HepG2 (cell line): ENCODE results near the gene USP2. TPM values are rescaled to one million over a fixed set of nuclear protein-coding genes. Genes with fewer than 3 reads are reported as not detected.
A peak's percentile ranks its signal among the peaks of the same experiment; 100 is the strongest.

Experiments
- CREB1 ChIP-seq, 2 experiments: fragments of 450-650 bp in 1 of 2; IDR thresholded peaks; 2 replicates each; pipeline ENCODE4 v1.6.1; 2016 to 2017; ENCODE audit warnings: control low read depth in 1 of 2, mild to moderate bottlenecking in 1 of 2, missing compliant biosample characterization in 1 of 2, missing genetic modification characterization in 1 of 2
- DMAP1 ChIP-seq: IDR thresholded peaks from 2 replicates; pipeline ENCODE4 v1.6.1; 2016
- HNF1B ChIP-seq: sonication (generic); formaldehyde crosslinking; IDR thresholded peaks from 2 replicates; pipeline ENCODE4 v1.5.1; 2020; ENCODE audit warnings: mild to moderate bottlenecking, moderate library complexity, missing genetic modification reagents
- MED8 ChIP-seq: sonication (generic); formaldehyde crosslinking; IDR thresholded peaks from 2 replicates; pipeline ENCODE4 v1.8.1; 2023; ENCODE audit warnings: mild to moderate bottlenecking, missing genetic modification reagents; ENCODE audit not compliant: insufficient replicate concordance
- SP5 ChIP-seq: IDR thresholded peaks from 2 replicates; pipeline ENCODE4 v1.6.1; 2016; ENCODE audit warnings: low read depth, borderline replicate concordance
- ZFP1 ChIP-seq: IDR thresholded peaks from 2 replicates; pipeline ENCODE4 v1.6.1; 2016
- ZNF770 ChIP-seq: sonication (generic); formaldehyde crosslinking; IDR thresholded peaks from 2 replicates; pipeline ENCODE4 v1.5.0; 2020; ENCODE audit warnings: mild to moderate bottlenecking, missing genetic modification reagents
- ZNF782 ChIP-seq: sonication (generic); formaldehyde crosslinking; IDR thresholded peaks from 2 replicates; pipeline ENCODE4 v1.4.0; 2020; ENCODE audit warnings: missing genetic modification reagents, mild to moderate bottlenecking, borderline replicate concordance
- polyA plus RNA-seq, 8 experiments: library from polyadenylated mRNA; depleted of rRNA in 3 of 8; stranded (reverse) in 7 of 8; unstranded in 1 of 8; fragments of >200 nt; fragmentation: Illumina TruSeq in 4 of 8; extraction: Trizol in 4 of 8; gene quantifications; 2 replicates each; pipeline versions ENCODE4 v1.2.1 to v1.2.3, GENCODE V29; 2011 to 2016; ENCODE audit warnings: low read depth in 4 of 8, missing spikeins in 1 of 8, mixed read lengths in 1 of 8; ENCODE audit not compliant: insufficient read depth in 1 of 8
- total RNA-seq, 5 experiments: library from RNA; depleted of rRNA; stranded (reverse); fragments of >200 nt; fragmentation: Illumina TruSeq; extraction: Trizol; gene quantifications; 2 replicates each; pipeline ENCODE4 v1.2.3, GENCODE V29; 2016; ENCODE audit warnings: low read depth in 1 of 5
- TF ChIP-seq, protein P1 (sequence below): sonication (generic); formaldehyde crosslinking; IDR thresholded peaks from 2 replicates; pipeline ENCODE4 v1.5.0; 2020; ENCODE audit warnings: mild to moderate bottlenecking, missing genetic modification reagents
- TF ChIP-seq, protein P2 (sequence below): sonication (generic); formaldehyde crosslinking; IDR thresholded peaks from 2 replicates; pipeline ENCODE4 v1.4.0; 2020; ENCODE audit warnings: mild to moderate bottlenecking, missing genetic modification reagents
- TF ChIP-seq, protein P3 (sequence below): sonication (generic); formaldehyde crosslinking; IDR thresholded peaks from 2 replicates; pipeline ENCODE4 v1.5.1; 2020; ENCODE audit warnings: mild to moderate bottlenecking, missing genetic modification reagents, moderate library complexity

USP2 gene
- total and polyA plus RNA-seq, 2 of the 13 experiments (the other 11 are each of a cell fraction or from before 2014, with no cell fraction given), result 2.5 to 6.0 TPM

DNA sequence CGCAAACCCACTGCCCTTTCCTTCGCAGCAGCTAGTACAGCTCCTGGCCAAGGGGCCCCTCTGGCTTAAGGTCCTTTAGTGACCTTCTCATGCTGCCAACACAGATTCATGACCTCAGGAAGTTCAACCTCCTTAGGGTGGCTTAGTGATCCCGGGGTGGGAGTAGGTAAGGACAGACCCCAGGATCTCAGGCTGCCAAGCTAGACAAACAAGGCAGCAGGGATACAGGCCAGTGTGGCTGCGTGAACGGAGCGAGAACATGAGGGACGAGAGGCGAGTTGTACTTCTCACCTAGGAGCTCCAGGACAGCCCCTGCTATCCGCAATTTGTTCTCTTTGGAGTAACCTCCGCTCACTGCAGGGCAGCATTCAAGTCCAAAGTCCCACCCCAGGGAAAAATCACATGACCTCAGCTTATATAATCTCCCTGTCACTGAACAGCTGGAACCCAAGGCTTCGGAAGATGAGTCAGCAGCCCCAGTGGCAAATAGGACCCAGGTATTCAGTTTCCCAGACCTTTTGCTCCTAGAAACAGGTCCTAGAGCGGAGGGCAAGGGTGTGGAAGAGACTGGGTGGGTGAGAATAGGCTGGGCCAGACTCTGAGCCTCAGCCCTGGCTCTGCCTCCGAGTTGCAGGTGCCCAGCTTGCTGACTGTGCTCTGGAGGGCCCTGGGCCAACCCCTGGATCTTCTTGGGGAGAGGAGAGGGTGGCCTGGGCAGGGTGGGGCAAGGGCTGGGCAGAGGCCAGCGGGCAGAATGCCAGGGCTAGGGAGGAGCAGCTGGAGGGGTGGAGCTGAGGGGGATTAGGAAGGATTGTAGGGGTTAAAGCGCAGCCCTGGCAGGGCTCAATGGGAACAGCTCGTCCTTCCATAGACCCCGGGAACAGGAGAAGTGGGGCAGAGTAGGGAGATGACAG, 13.1 kb downstream of the USP2 start (continued):
- TF ChIP-seq ZNF770 (CRISPR knock-in tag) (peak; percentile 30; the same call in 1 of the 2 replicates), SP5 (CRISPR knock-in tag) (peak; percentile 55), DMAP1 (peak; percentile 80), MED8 (CRISPR knock-in tag) (peak; percentile 20), CREB1 (IDR thresholded peaks at IDR 0.05) (peak; percentile 47; the same call in 1 of the 2 replicates), CREB1 (CRISPR knock-in tag; IDR thresholded peaks at IDR 0.05) (peak; percentile 76), HNF1B (CRISPR knock-in tag) (peak; percentile 63; the same call in 1 of the 2 replicates), ZFP1 (CRISPR knock-in tag) (peak; percentile 72; the same call in 1 of the 2 replicates), ZNF782 (CRISPR knock-in tag) (0 out of 2 replicates have a peak, but pooled peaks have one; percentile 72)
- TF ChIP-seq, protein P1, sequence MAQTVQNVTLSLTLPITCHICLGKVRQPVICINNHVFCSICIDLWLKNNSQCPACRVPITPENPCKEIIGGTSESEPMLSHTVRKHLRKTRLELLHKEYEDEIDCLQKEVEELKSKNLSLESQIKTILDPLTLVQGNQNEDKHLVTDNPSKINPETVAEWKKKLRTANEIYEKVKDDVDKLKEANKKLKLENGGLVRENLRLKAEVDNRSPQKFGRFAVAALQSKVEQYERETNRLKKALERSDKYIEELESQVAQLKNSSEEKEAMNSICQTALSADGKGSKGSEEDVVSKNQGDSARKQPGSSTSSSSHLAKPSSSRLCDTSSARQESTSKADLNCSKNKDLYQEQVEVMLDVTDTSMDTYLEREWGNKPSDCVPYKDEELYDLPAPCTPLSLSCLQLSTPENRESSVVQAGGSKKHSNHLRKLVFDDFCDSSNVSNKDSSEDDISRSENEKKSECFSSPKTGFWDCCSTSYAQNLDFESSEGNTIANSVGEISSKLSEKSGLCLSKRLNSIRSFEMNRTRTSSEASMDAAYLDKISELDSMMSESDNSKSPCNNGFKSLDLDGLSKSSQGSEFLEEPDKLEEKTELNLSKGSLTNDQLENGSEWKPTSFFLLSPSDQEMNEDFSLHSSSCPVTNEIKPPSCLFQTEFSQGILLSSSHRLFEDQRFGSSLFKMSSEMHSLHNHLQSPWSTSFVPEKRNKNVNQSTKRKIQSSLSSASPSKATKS (CRISPR knock-in tag), result no peak
- TF ChIP-seq, protein P2, sequence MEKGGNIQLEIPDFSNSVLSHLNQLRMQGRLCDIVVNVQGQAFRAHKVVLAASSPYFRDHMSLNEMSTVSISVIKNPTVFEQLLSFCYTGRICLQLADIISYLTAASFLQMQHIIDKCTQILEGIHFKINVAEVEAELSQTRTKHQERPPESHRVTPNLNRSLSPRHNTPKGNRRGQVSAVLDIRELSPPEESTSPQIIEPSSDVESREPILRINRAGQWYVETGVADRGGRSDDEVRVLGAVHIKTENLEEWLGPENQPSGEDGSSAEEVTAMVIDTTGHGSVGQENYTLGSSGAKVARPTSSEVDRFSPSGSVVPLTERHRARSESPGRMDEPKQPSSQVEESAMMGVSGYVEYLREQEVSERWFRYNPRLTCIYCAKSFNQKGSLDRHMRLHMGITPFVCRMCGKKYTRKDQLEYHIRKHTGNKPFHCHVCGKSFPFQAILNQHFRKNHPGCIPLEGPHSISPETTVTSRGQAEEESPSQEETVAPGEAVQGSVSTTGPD (CRISPR knock-in tag), result peak; percentile 19; the same call in 1 of the 2 replicates
- TF ChIP-seq, protein P3, sequence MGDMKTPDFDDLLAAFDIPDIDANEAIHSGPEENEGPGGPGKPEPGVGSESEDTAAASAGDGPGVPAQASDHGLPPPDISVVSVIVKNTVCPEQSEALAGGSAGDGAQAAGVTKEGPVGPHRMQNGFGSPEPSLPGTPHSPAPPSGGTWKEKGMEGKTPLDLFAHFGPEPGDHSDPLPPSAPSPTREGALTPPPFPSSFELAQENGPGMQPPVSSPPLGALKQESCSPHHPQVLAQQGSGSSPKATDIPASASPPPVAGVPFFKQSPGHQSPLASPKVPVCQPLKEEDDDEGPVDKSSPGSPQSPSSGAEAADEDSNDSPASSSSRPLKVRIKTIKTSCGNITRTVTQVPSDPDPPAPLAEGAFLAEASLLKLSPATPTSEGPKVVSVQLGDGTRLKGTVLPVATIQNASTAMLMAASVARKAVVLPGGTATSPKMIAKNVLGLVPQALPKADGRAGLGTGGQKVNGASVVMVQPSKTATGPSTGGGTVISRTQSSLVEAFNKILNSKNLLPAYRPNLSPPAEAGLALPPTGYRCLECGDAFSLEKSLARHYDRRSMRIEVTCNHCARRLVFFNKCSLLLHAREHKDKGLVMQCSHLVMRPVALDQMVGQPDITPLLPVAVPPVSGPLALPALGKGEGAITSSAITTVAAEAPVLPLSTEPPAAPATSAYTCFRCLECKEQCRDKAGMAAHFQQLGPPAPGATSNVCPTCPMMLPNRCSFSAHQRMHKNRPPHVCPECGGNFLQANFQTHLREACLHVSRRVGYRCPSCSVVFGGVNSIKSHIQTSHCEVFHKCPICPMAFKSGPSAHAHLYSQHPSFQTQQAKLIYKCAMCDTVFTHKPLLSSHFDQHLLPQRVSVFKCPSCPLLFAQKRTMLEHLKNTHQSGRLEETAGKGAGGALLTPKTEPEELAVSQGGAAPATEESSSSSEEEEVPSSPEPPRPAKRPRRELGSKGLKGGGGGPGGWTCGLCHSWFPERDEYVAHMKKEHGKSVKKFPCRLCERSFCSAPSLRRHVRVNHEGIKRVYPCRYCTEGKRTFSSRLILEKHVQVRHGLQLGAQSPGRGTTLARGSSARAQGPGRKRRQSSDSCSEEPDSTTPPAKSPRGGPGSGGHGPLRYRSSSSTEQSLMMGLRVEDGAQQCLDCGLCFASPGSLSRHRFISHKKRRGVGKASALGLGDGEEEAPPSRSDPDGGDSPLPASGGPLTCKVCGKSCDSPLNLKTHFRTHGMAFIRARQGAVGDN (CRISPR knock-in tag), result peak; percentile 63
